SK-N-SH (cell line): ENCODE data around the gene BBX. TPM values are rescaled to one million over a fixed set of nuclear protein-coding genes. Genes with fewer than 3 reads are reported as not detected.

Experiments used
- CTCF ChIA-PET: fragments of 300-600, 350-600 bp; formaldehyde crosslinking; extraction: SDS; loops from one replicate; lab custom pipeline; 2021; lab: Yijun Ruan, JAX
- POLR2A ChIA-PET: fragments of 350-600 bp; sonication (Branson Sonifier 250); formaldehyde crosslinking; extraction: SDS; loops from one replicate; lab custom pipeline; 2020; ENCODE audit warnings: antibody characterized with exemption, inconsistent platforms; lab: Yijun Ruan, JAX
- DNase-seq: peaks from one replicate; pipeline ENCODE4 v3.0.0; 2012
- H2AFZ ChIP-seq: fragments of 200-600 bp; sonication (generic); 2 replicates; pipeline ENCODE4 v1.8.1; 2016; ENCODE audit warnings: antibody characterized with exemption, mild to moderate bottlenecking, low read depth
- H3F3A ChIP-seq: fragments of 200-600 bp; sonication (generic); replicated peaks from 2 replicates; pipeline ENCODE3; 2016; ENCODE audit warnings: antibody characterized with exemption, mild to moderate bottlenecking; ENCODE audit not compliant: insufficient read depth
- H3K27ac ChIP-seq, 2 experiments: fragments of 200-500 bp in 1 of 2; fragments of 200-600 bp in 1 of 2; sonication (Bioruptor generic) in 1 of 2; sonication (generic), shearing (Covaris generic) in 1 of 2; 2 replicates each; pipeline versions ENCODE4 v1.5.1 to v1.6.1; 2014 to 2016; ENCODE audit warnings: low read depth in 2 of 2, inconsistent platforms in 1 of 2, low read length in 1 of 2, mild to moderate bottlenecking in 1 of 2, mixed read lengths in 1 of 2
- H3K27me3 ChIP-seq: fragments of 200-600 bp; sonication (generic), shearing (Covaris generic); 2 replicates; pipeline ENCODE4 v1.6.1; 2016; ENCODE audit warnings: mixed run types; ENCODE audit not compliant: insufficient read depth
- H3K36me3 ChIP-seq, 2 experiments: fragments of 200-500 bp in 1 of 2; fragments of 200-600 bp in 1 of 2; sonication (Bioruptor generic) in 1 of 2; sonication (generic) in 1 of 2; replicated peaks in 1 of 2; 2 replicates each; pipeline versions ENCODE3 to v1.5.1; 2014 to 2016; ENCODE audit warnings: low read length in 1 of 2, mild to moderate bottlenecking in 1 of 2; ENCODE audit not compliant: insufficient read depth in 2 of 2, control insufficient read depth in 1 of 2
- H3K4me1 ChIP-seq, 2 experiments: fragments of 200-500 bp in 1 of 2; fragments of 200-600 bp in 1 of 2; sonication (Bioruptor generic) in 1 of 2; sonication (generic), shearing (Covaris generic) in 1 of 2; 2 replicates each; pipeline versions ENCODE4 v1.5.1 to v1.6.1; 2014 to 2016; ENCODE audit warnings: low read depth in 1 of 2, low read length in 1 of 2, mixed run types in 1 of 2; ENCODE audit not compliant: insufficient read depth in 2 of 2, control insufficient read depth in 1 of 2
- H3K4me2 ChIP-seq: fragments of 200-600 bp; sonication (generic), shearing (Covaris generic); 2 replicates; pipeline ENCODE4 v1.6.1; 2017; ENCODE audit warnings: mixed run types
- H3K4me3 ChIP-seq, 2 experiments: fragments of 200-500 bp in 1 of 2; fragments of 200-600 bp in 1 of 2; sonication (Bioruptor generic) in 1 of 2; sonication (generic), shearing (Covaris generic) in 1 of 2; 2 replicates each; pipeline versions ENCODE4 v1.5.1 to v1.8.1; 2014 to 2016; ENCODE audit warnings: low read depth in 2 of 2, inconsistent platforms in 1 of 2, low read length in 1 of 2, mild to moderate bottlenecking in 1 of 2, mixed read lengths in 1 of 2, moderate library complexity in 1 of 2
- H3K79me2 ChIP-seq: fragments of 200-600 bp; sonication (generic); 2 replicates; pipeline ENCODE4 v1.8.1; 2017; ENCODE audit warnings: mild to moderate bottlenecking; ENCODE audit not compliant: insufficient read depth
- H3K9ac ChIP-seq: fragments of 200-600 bp; sonication (generic); 2 replicates; pipeline ENCODE4 v1.6.1; 2017; ENCODE audit warnings: mixed run types
- H3K9me2 ChIP-seq: fragments of 200-600 bp; sonication (generic); 2 replicates; pipeline ENCODE4 v1.6.1; 2017; ENCODE audit warnings: mixed run types
- H3K9me3 ChIP-seq: fragments of 200-600 bp; sonication (generic); 2 replicates; pipeline ENCODE4 v1.6.1; 2017; ENCODE audit warnings: mixed run types, mild to moderate bottlenecking, moderate library complexity
- H4K20me1 ChIP-seq: fragments of 200-600 bp; sonication (generic); 2 replicates; pipeline ENCODE4 v1.6.1; 2017; ENCODE audit warnings: mild to moderate bottlenecking, mixed run types; ENCODE audit not compliant: insufficient read depth
- CHD2 ChIP-seq: fragments of 150-350 bp; IDR thresholded peaks from 2 replicates; pipeline ENCODE4 v1.6.1; 2018; ENCODE audit warnings: low read length; ENCODE audit not compliant: partially characterized antibody
- EP300 ChIP-seq, 2 experiments: IDR thresholded peaks; 2 replicates each; pipeline versions ENCODE4 v1.4.0 to v1.6.1; 2012; ENCODE audit warnings: borderline replicate concordance in 1 of 2, low read depth in 1 of 2, low read length in 1 of 2
- EZH2phosphoT487 ChIP-seq: fragments of 200-600 bp; sonication (generic); IDR thresholded peaks from 2 replicates; pipeline ENCODE4 v1.6.1; 2017; ENCODE audit warnings: low read depth, mixed run types, mild to moderate bottlenecking, antibody characterized with exemption, moderate library complexity, borderline replicate concordance
- FOSL2 ChIP-seq: IDR thresholded peaks from 2 replicates; pipeline ENCODE4 v1.4.0; 2012; ENCODE audit warnings: low read depth, mild to moderate bottlenecking, moderate library complexity, borderline replicate concordance
- GATA2 ChIP-seq: sonication (generic); formaldehyde crosslinking; IDR thresholded peaks from 2 replicates; pipeline ENCODE4 v1.5.0; 2020; ENCODE audit warnings: mild to moderate bottlenecking, missing genetic modification reagents
- IRF3 ChIP-seq: fragments of 150-350 bp; IDR thresholded peaks from 2 replicates; pipeline ENCODE4 v1.6.1; 2016; ENCODE audit warnings: mild to moderate bottlenecking, low read depth, low read length
- MAX ChIP-seq: IDR thresholded peaks from 2 replicates; pipeline ENCODE4 v1.4.0; 2012; ENCODE audit warnings: low read depth
- MEF2A ChIP-seq: IDR thresholded peaks from 2 replicates; pipeline ENCODE4 v1.4.0; 2012; ENCODE audit warnings: low read depth, borderline replicate concordance
- MXI1 ChIP-seq: IDR thresholded peaks from 2 replicates; pipeline ENCODE4 v1.6.1; 2012; ENCODE audit warnings: mild to moderate bottlenecking, low read depth, low read length, improper control_type of control experiment
- NFIC ChIP-seq: IDR thresholded peaks from 2 replicates; pipeline ENCODE4 v1.4.0; 2012; ENCODE audit warnings: borderline replicate concordance
- RCOR1 ChIP-seq: fragments of 150-350 bp; IDR thresholded peaks from 2 replicates; pipeline ENCODE4 v1.6.1; 2017; ENCODE audit warnings: antibody characterized with exemption, low read length
- RFX5 ChIP-seq: IDR thresholded peaks from 2 replicates; pipeline ENCODE4 v1.6.1; 2012; ENCODE audit warnings: mild to moderate bottlenecking, improper control_type of control experiment, low read length
- WGBS: methylation state at CpG from one replicate; pipeline ENCODE4 v1.1.6; 2017; ENCODE audit warnings: low lambda C conversion rate; 5-methylcytosine and 5-hydroxymethylcytosine counted together
- polyA plus RNA-seq, 3 experiments: library from polyadenylated mRNA; depleted of rRNA; stranded (reverse); fragments of >200 nt; gene quantifications; 2 replicates each; pipeline ENCODE4 v1.2.3, GENCODE V29; 2012

Gene BBX
- polyA plus RNA-seq, 1 of the 3 experiments (the other 2 are of a cell fraction), result 14.2 TPM

- CTCF ChIA-PET, result interaction anchor here (0.6 to 1.6 kb wide), 3 partner anchors 31 to 185 kb away, joined by 3 read pairs; no protein-coding TSS in a partner anchor
- H4K20me1 ChIP-seq, result no peaks in the 10 kb centered on the region
- no peak overlapping the region for H3K4me2 ChIP-seq
- no peak for DNase-seq
- H3F3A ChIP-seq, result no peaks in the 10 kb centered on the region
- no peak for TF ChIP-seq GATA2 (CRISPR knock-in tag)
- no peak overlapping the region for H3K9ac ChIP-seq
- no peak overlapping the region for H2AFZ ChIP-seq
- peaks cover 0 to 2% of the 10 kb centered on the region in 2 experiments for H3K36me3 ChIP-seq
- 96% methylated on average over 2 of the region's 2 CpGs for WGBS
- H3K9me2 ChIP-seq, result no peaks in the 10 kb centered on the region
- no peaks in the 10 kb centered on the region for H3K9me3 ChIP-seq
- H3K4me1 ChIP-seq, result peaks cover 0 to 5% of the 10 kb centered on the region in 2 experiments; a peak in 2 of 4 replicates
- POLR2A ChIA-PET, result no interaction called here
- H3K27ac ChIP-seq, result no peak overlapping the region
- no peak overlapping the region for H3K4me3 ChIP-seq
- H3K27me3 ChIP-seq, result no peaks in the 10 kb centered on the region
- H3K79me2 ChIP-seq, result no peaks in the 10 kb centered on the region
Measured at GRCh38 chr3:107557743-107558142, 35.0 kb downstream of the BBX start.

GRCh38 chr3:107560166-107560565 is 37.4 kb downstream of the BBX start:
- ChIA-PET CTCF (interaction anchor here (1.4 kb wide), 1 partner anchor 24 kb away, joined by 4 read pairs; no protein-coding TSS in a partner anchor), POLR2A (no interaction called here)
- H3K4me1 ChIP-seq, result peaks cover 0 to 5% of the 10 kb centered on the region in 2 experiments; a peak in 2 of 4 replicates
- WGBS, result 98% methylated on average over 1 of the region's 1 CpG
- H3K36me3 ChIP-seq, result no peaks in the 10 kb centered on the region
- H3K27me3 ChIP-seq, result no peaks in the 10 kb centered on the region
- H2AFZ ChIP-seq, result no peak overlapping the region
- H3F3A ChIP-seq, result no peaks in the 10 kb centered on the region
- TF ChIP-seq RCOR1 (no peak), EP300 (IDR thresholded peaks at IDR 0.05; ENCODE audit: borderline replicate concordance in 1 of 2, low read depth in 1 of 2, low read length in 1 of 2) (no peak), MEF2A (no peak), FOSL2 (no peak), MAX (no peak), CHD2 (no peak)
- TF ChIP-seq, all 33 proteins: peak for 0
- H4K20me1 ChIP-seq, result no peaks in the 10 kb centered on the region
- H3K4me3 ChIP-seq, result no peak overlapping the region
- H3K27ac ChIP-seq, result no peak overlapping the region
- DNase-seq, result no peak
- H3K9me2 ChIP-seq, result no peaks in the 10 kb centered on the region
- no peaks in the 10 kb centered on the region for H3K9me3 ChIP-seq
- no peaks in the 10 kb centered on the region; the same call in 1 of the 2 replicates for H3K79me2 ChIP-seq
- no peak overlapping the region for H3K4me2 ChIP-seq
- no peak overlapping the region for H3K9ac ChIP-seq

GRCh38 chr3:107561980-107562379 is 39.2 kb downstream of the BBX start:
- no peak overlapping the region for H3K27ac ChIP-seq
- 96% methylated on average over 6 of the region's 6 CpGs for WGBS
- H3K27me3 ChIP-seq, result no peaks in the 10 kb centered on the region
- no peak overlapping the region for H3K9ac ChIP-seq
- H3F3A ChIP-seq, result no peaks in the 10 kb centered on the region
- no peaks in the 10 kb centered on the region; the same call in 1 of the 2 replicates for H3K79me2 ChIP-seq
- ChIA-PET POLR2A (no interaction called here), CTCF (interaction anchor here (1.6 kb wide), 1 partner anchor 13 kb away, joined by 5 read pairs; no protein-coding TSS in a partner anchor)
- H3K4me3 ChIP-seq, result no peak overlapping the region
- no peaks in the 10 kb centered on the region for H3K36me3 ChIP-seq
- TF ChIP-seq NFIC, result no peak
- TF ChIP-seq RFX5, result no peak
- TF ChIP-seq MXI1, result no peak
- TF ChIP-seq EZH2phosphoT487, result no peak
- no peak for TF ChIP-seq IRF3
- H3K9me2 ChIP-seq, result no peaks in the 10 kb centered on the region
- no peaks in the 10 kb centered on the region for H4K20me1 ChIP-seq
- no peaks in the 10 kb centered on the region for H3K9me3 ChIP-seq
- no peak overlapping the region for H3K4me2 ChIP-seq
- DNase-seq, result no peak
- H3K4me1 ChIP-seq, result peaks cover 0 to 5% of the 10 kb centered on the region in 2 experiments; a peak in 2 of 4 replicates
- H2AFZ ChIP-seq, result no peak overlapping the region
